Mucosa of descending colon (tissue), 3 donors: ENCODE measurements around the gene CLTA. TPM values are rescaled to one million over a fixed set of nuclear protein-coding genes. Genes with fewer than 3 reads are reported as not detected.

Experiments used
- ATAC-seq: fragments of 200-7000 bp; cut with Tn5 transposase; one replicate; pipeline ENCODE4 v1.9.1; 2020; ENCODE audit warnings: mild to moderate bottlenecking, moderate library complexity
- DNase-seq, 3 donors: peaks; one replicate each; pipeline ENCODE4 v3.0.0-alpha.2; 2020
- H3K36me3 ChIP-seq: fragments of 200-600 bp; one replicate; pipeline ENCODE4 v1.8.0; 2021; ENCODE audit warnings: low read depth, mild to moderate bottlenecking
- H3K4me1 ChIP-seq: fragments of 200-600 bp; one replicate; pipeline ENCODE4 v1.8.0; 2021; ENCODE audit warnings: low read depth, mild to moderate bottlenecking
- H3K4me3 ChIP-seq: fragments of 200-600 bp; one replicate; pipeline ENCODE4 v1.8.0; 2021; ENCODE audit warnings: mild to moderate bottlenecking
- H3K9me3 ChIP-seq: fragments of 200-600 bp; one replicate; pipeline ENCODE4 v1.8.0; 2021; ENCODE audit warnings: mild to moderate bottlenecking
- intact Hi-C, 2 donors: fragments of 100-400 bp; cut with DNase I in 1 of 2; cut with micrococcal nuclease in 1 of 2; formaldehyde crosslinking; loops; one replicate each; pipeline versions ENCODE4 v1.11.0 to v1.11.1; 2022; cut with DNase I, micrococcal nuclease
- total RNA-seq, 3 donors: library from RNA; stranded (reverse); fragmentation: NEBNext Ultra II Directional in 2 of 3; extraction: Animal tissue kit (Norgen Biotek cat#: 25700) in 2 of 3; gene quantifications; one replicate each; pipeline versions ENCODE4 v1.2.1 to v1.2.4, GENCODE V29; 2021 to 2023
- TF ChIP-seq, protein P1 (sequence below): fragments of 200-600 bp; IDR thresholded peaks from one replicate; pipeline ENCODE4 v1.8.0; 2022; ENCODE audit warnings: antibody characterized with exemption, mild to moderate bottlenecking
- donor health status: DM: no; HTN: no; CAD: no; lungs with moderate emphysema.
- donor health status: DM: no; HTN: no; CAD: no.
- donor health status: DM: no; HTN: yes; CAD: no.

CLTA gene
- total RNA-seq, 3 donors from 2014 or later = 165 to 206 (median 174) TPM

DNA sequence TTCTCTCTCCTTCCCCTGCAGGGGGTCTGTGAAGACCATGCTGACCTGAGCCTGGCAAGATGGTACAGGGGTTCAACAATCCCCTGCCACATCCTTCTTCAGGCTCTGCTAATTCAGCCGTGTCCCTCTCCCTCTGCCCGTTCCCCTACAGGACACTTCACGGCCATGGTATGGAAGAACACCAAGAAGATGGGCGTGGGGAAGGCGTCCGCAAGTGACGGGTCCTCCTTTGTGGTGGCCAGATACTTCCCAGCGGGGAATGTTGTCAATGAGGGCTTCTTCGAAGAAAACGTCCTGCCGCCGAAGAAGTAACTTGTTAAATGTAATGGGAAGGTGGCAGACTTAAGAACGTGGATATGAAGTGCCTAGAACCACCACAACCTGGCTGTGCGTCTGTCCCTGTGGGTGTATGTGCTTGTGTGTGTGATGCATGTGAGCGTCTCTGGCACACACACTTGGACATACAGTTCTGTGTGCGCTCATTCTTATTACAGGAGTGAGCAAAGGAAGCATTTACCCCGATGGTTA, 28.4 kb upstream of the CLTA start:
- H3K36me3 ChIP-seq = no peaks in the 10 kb centered on the region
- intact Hi-C loops = no loop called here
- H3K4me3 ChIP-seq = no peak overlapping the region
- no peaks in the 10 kb centered on the region for H3K9me3 ChIP-seq
- DNase-seq (peak in 1 of 3 donors; percentile 19), ATAC-seq (no peak)
- TF ChIP-seq, protein P1, sequence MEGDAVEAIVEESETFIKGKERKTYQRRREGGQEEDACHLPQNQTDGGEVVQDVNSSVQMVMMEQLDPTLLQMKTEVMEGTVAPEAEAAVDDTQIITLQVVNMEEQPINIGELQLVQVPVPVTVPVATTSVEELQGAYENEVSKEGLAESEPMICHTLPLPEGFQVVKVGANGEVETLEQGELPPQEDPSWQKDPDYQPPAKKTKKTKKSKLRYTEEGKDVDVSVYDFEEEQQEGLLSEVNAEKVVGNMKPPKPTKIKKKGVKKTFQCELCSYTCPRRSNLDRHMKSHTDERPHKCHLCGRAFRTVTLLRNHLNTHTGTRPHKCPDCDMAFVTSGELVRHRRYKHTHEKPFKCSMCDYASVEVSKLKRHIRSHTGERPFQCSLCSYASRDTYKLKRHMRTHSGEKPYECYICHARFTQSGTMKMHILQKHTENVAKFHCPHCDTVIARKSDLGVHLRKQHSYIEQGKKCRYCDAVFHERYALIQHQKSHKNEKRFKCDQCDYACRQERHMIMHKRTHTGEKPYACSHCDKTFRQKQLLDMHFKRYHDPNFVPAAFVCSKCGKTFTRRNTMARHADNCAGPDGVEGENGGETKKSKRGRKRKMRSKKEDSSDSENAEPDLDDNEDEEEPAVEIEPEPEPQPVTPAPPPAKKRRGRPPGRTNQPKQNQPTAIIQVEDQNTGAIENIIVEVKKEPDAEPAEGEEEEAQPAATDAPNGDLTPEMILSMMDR = no peak
- peaks cover 7% of the 10 kb centered on the region for H3K4me1 ChIP-seq

DNA sequence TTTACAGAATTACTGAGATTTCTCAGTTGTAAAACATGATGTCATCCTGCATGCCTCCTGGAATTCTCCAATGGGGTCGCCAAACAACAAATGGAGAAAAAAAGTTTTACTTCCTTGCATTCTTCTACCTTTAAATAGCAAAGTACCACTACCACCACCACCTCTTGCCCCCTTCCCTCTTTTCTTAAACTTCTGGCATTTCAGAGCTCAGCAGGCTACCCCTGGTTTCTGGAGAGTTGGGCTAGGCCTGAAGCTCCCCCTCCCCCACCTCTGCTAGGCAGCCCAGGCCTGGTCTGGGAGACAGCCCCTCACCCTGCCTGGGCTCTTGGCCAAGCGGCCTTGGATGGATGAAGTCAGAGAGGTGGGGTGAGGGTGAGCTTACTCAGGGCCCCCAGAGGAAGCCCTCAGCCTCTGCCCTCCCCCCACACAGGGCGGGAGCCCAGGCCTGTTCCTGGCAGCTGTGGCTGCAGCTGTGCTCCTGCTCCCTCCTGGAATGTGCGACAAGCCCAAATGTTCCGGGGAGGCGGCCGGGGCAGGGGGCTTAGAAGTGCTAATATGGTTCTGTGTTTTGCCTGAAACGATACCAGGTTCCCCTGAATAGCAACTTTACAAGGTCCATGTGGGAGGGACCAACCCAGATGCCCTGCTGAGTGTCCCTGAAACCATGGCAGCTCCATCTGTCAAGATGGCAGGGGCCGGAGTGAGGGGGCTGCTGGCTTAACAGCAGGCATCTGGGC, 27.5 kb upstream of the CLTA start:
- DNase-seq = peak in 2 of 3 donors; percentile 49 to 68
- no peak overlapping the region for H3K4me3 ChIP-seq
- H3K4me1 ChIP-seq = peaks cover 7% of the 10 kb centered on the region
- no peaks in the 10 kb centered on the region for H3K36me3 ChIP-seq
- peak; percentile 11 for ATAC-seq
- no peaks in the 10 kb centered on the region for H3K9me3 ChIP-seq
- TF ChIP-seq, protein P1 = no peak
- intact Hi-C loops = no loop called here

DNA sequence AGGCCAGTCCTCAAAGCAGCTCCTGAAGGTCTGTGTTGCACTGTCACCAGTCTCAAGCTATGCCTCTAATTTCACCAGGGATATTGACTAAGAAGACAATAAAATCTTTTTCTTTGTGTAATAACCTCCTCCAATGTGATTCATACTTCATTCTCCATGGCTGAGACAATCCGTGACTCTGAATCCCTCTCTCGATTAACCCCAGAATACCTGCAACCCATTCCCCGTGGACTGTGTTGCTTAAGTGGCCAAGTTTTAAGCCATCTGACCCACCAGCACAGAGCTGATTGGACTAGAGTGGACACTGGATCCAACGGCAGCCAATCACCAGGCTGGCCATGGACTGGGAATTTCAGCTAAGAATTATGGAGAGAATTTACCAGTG, 26.9 kb upstream of the CLTA start:
- Histone ChIP-seq H3K36me3 (no peaks in the 10 kb centered on the region), H3K4me1 (peaks cover 7% of the 10 kb centered on the region), H3K4me3 (no peak overlapping the region), H3K9me3 (no peaks in the 10 kb centered on the region)
- intact Hi-C loops = no loop called here
- TF ChIP-seq, protein P1 = no peak
- no peak for DNase-seq
- ATAC-seq = no peak

DNA sequence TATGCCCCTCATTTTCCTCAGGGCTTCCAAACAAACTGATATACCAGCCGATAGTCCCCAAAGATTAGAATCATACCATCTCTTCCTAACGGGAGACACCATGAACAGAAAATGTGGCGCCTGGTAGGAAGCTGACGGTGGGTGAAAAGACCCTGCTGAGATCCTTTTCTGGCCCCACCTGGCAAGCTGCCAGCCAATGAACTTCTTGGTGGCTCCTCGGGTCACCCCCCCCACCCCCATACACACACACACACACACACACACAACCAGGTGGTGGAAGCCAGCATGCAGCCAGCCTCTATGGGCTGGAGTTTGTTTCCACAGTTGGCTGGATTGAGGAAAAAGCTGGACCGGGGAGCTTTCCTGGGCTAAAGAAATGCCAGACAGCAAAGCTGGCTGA, 26.3 kb upstream of the CLTA start:
- no peak for ATAC-seq
- DNase-seq = no peak
- TF ChIP-seq, protein P1 = no peak
- peaks cover 7% of the 10 kb centered on the region for H3K4me1 ChIP-seq
- H3K36me3 ChIP-seq = no peaks in the 10 kb centered on the region
- H3K4me3 ChIP-seq = no peak overlapping the region
- intact Hi-C loops = no loop called here
- no peaks in the 10 kb centered on the region for H3K9me3 ChIP-seq

DNA sequence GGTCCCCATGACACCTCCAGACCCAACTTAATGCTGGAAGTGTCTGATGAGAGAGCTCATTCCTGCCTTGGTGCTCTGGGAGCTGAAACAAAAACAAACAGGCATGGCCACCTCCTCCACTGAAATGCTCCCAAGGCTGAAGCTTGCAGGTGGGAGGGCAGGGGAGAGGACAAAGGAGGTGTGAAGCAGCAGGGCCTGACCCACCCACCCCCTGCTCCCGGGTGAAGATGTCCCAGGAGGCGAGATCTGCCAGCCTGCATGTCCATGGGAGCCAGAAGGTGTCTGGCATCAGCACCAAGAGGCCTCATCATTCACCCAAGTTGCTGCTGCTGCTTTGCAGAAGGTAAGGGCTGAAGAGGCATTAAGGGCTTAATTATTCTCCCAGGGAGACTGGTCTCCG, 25.7 kb upstream of the CLTA start:
- TF ChIP-seq, protein P1 = no peak
- Histone ChIP-seq H3K4me1 (peaks cover 7% of the 10 kb centered on the region), H3K36me3 (no peaks in the 10 kb centered on the region), H3K4me3 (no peak overlapping the region), H3K9me3 (no peaks in the 10 kb centered on the region)
- ATAC-seq (no peak), DNase-seq (no peak)
- intact Hi-C loops = loop anchor here (5.0 kb wide), 1 partner anchor 63 kb away; no protein-coding TSS in a partner anchor
